Karpas-422 (cell line): ENCODE results near the gene NAV2. TPM values are rescaled to one million over a fixed set of nuclear protein-coding genes. Genes with fewer than 3 reads are reported as not detected.
"Not testable (repeated sequence)": the region's sequence is repeated elsewhere in the genome, so short reads cannot be mapped to it uniquely, and the experiment has no call there.

Experiments
- DNase-seq: peaks from one replicate; pipeline ENCODE4 v3.0.0-alpha.2; 2015
- H2AFZ ChIP-seq: fragments of 200-600 bp; sonication (generic); 2 replicates; pipeline ENCODE4 v1.6.1; 2014; ENCODE audit warnings: antibody characterized with exemption, low read length, mixed read lengths
- H3K27ac ChIP-seq: fragments of 200-600 bp; sonication (generic); 2 replicates; pipeline ENCODE4 v1.5.1; 2014; ENCODE audit warnings: mild to moderate bottlenecking, low read length, moderate library complexity
- H3K27me3 ChIP-seq: fragments of 200-600 bp; sonication (generic); 2 replicates; pipeline ENCODE4 v1.6.1; 2014; ENCODE audit warnings: low read length, mixed read lengths
- H3K36me3 ChIP-seq: fragments of 200-600 bp; sonication (generic); 2 replicates; pipeline ENCODE4 v1.6.1; 2014; ENCODE audit warnings: low read length, mixed read lengths; ENCODE audit not compliant: insufficient read depth
- H3K4me1 ChIP-seq: fragments of 200-600 bp; sonication (generic); 2 replicates; pipeline ENCODE4 v1.6.1; 2014; ENCODE audit warnings: mild to moderate bottlenecking, low read length, mixed read lengths
- H3K4me2 ChIP-seq: fragments of 200-600 bp; sonication (generic); 2 replicates; pipeline ENCODE4 v1.6.1; 2014; ENCODE audit warnings: low read length, low read depth, mild to moderate bottlenecking; ENCODE audit not compliant: poor library complexity, severe bottlenecking
- H3K4me3 ChIP-seq: fragments of 200-600 bp; sonication (generic); 2 replicates; pipeline ENCODE4 v1.5.1; 2014; ENCODE audit warnings: mild to moderate bottlenecking, antibody characterized with exemption, low read length, mixed read lengths
- H3K79me2 ChIP-seq: fragments of 200-600 bp; sonication (generic); 2 replicates; pipeline ENCODE4 v1.6.1; 2014; ENCODE audit warnings: mild to moderate bottlenecking, low read length, mixed read lengths
- H3K9ac ChIP-seq: fragments of 200-600 bp; sonication (generic); 2 replicates; pipeline ENCODE4 v1.6.0; 2014; ENCODE audit warnings: low read length
- H3K9me2 ChIP-seq: fragments of 200-600 bp; sonication (generic), shearing (Covaris generic); replicated peaks from 2 replicates; pipeline ENCODE4 v1.6.0; 2014; ENCODE audit warnings: mild to moderate bottlenecking, low read length, moderate library complexity; ENCODE audit not compliant: insufficient read depth
- H3K9me3 ChIP-seq: fragments of 300-700, 200-600 bp; sonication (generic); 2 replicates; pipeline ENCODE4 v1.6.1; 2014; ENCODE audit warnings: low read length, mixed read lengths
- H4K20me1 ChIP-seq: fragments of 200-600 bp; sonication (generic); 2 replicates; pipeline ENCODE4 v1.6.1; 2014; ENCODE audit warnings: mild to moderate bottlenecking, antibody characterized with exemption, low read length, low read depth; ENCODE audit not compliant: insufficient read depth
- total RNA-seq: library from RNA; depleted of rRNA; stranded (reverse); fragments of >200 nt; shearing (Covaris generic); gene quantifications from 2 replicates; pipeline ENCODE4 v1.2.3, GENCODE V29; 2014; ENCODE audit warnings: low replicate concordance

NAV2 gene
- total RNA-seq, 1 experiment from 2014 or later: not detected

GRCh38 chr11:20004866-20005265 lies 292.2 kb downstream of the NAV2 start:
- DNase-seq: no peak
- H3K36me3 ChIP-seq: no peaks in the 10 kb centered on the region
- H3K27me3 ChIP-seq: no peaks in the 10 kb centered on the region
- H3K9ac ChIP-seq: no peak overlapping the region
- H4K20me1 ChIP-seq: no peaks in the 10 kb centered on the region
- H3K4me2 ChIP-seq: no peak overlapping the region
- H3K27ac ChIP-seq: no peak overlapping the region
- no peaks in the 10 kb centered on the region for H3K9me3 ChIP-seq
- H3K9me2 ChIP-seq: no peaks in the 10 kb centered on the region
- H3K4me3 ChIP-seq: no peak overlapping the region
- H2AFZ ChIP-seq: no peak overlapping the region
- H3K4me1 ChIP-seq: no peaks in the 10 kb centered on the region
- H3K79me2 ChIP-seq: no peaks in the 10 kb centered on the region

GRCh38 chr11:20005747-20006146 lies 293.1 kb downstream of the NAV2 start:
- no peaks in the 10 kb centered on the region for H3K36me3 ChIP-seq
- H3K9me2 ChIP-seq: no peaks in the 10 kb centered on the region

GRCh38 chr11:20006618-20007017 lies 294.0 kb downstream of the NAV2 start:
- not testable (repeated sequence) for H3K36me3 ChIP-seq, H3K9me2 ChIP-seq, H3K4me1 ChIP-seq, H3K4me3 ChIP-seq, H3K27me3 ChIP-seq, H3K79me2 ChIP-seq, H3K4me2 ChIP-seq, H3K27ac ChIP-seq, H3K9me3 ChIP-seq, H3K9ac ChIP-seq, H2AFZ ChIP-seq, H4K20me1 ChIP-seq, DNase-seq

More at GRCh38 chr11:20005747-20006146, 293.1 kb downstream of the NAV2 start:
- no peaks in the 10 kb centered on the region for H3K9me3 ChIP-seq
- no peak overlapping the region for H3K27ac ChIP-seq
- no peak overlapping the region for H3K9ac ChIP-seq
- DNase-seq: no peak
- no peaks in the 10 kb centered on the region for H4K20me1 ChIP-seq
- H3K4me3 ChIP-seq: no peak overlapping the region
- no peaks in the 10 kb centered on the region for H3K27me3 ChIP-seq
- no peaks in the 10 kb centered on the region for H3K79me2 ChIP-seq
- no peak overlapping the region for H3K4me2 ChIP-seq
- no peak overlapping the region for H2AFZ ChIP-seq
- H3K4me1 ChIP-seq: no peaks in the 10 kb centered on the region

- no peak overlapping the region for H3K27ac ChIP-seq
- no peaks in the 10 kb centered on the region for H3K79me2 ChIP-seq
- no peak overlapping the region for H3K4me2 ChIP-seq
- H3K9me3 ChIP-seq: no peaks in the 10 kb centered on the region
- no peak overlapping the region for H3K9ac ChIP-seq
- H3K27me3 ChIP-seq: no peaks in the 10 kb centered on the region
- no peak for DNase-seq
- H3K36me3 ChIP-seq: no peaks in the 10 kb centered on the region
- H4K20me1 ChIP-seq: no peaks in the 10 kb centered on the region
- H3K4me1 ChIP-seq: no peaks in the 10 kb centered on the region
- no peaks in the 10 kb centered on the region for H3K9me2 ChIP-seq
- no peak overlapping the region for H3K4me3 ChIP-seq
- H2AFZ ChIP-seq: no peak overlapping the region
These were observed 294.7 kb downstream of the NAV2 start for GRCh38 chr11:20007386-20007785.

GRCh38 chr11:20008190-20008870 lies 295.7 kb downstream of the NAV2 start:
- no peaks in the 10 kb centered on the region for H4K20me1 ChIP-seq
- no peaks in the 10 kb centered on the region for H3K27me3 ChIP-seq
- H3K79me2 ChIP-seq: no peaks in the 10 kb centered on the region
- H3K4me1 ChIP-seq: no peaks in the 10 kb centered on the region
- no peak overlapping the region for H3K9ac ChIP-seq
- no peak overlapping the region for H3K4me2 ChIP-seq
- no peaks in the 10 kb centered on the region for H3K9me3 ChIP-seq
- H3K36me3 ChIP-seq: no peaks in the 10 kb centered on the region
- no peak for DNase-seq
- H3K9me2 ChIP-seq: no peaks in the 10 kb centered on the region
- H3K27ac ChIP-seq: no peak overlapping the region
- no peak overlapping the region for H3K4me3 ChIP-seq
- H2AFZ ChIP-seq: no peak overlapping the region

GRCh38 chr11:20008871-20009644 lies 296.4 kb downstream of the NAV2 start:
- no peaks in the 10 kb centered on the region for H3K9me2 ChIP-seq
- H3K27me3 ChIP-seq: no peaks in the 10 kb centered on the region
- H3K79me2 ChIP-seq: no peaks in the 10 kb centered on the region
- no peak overlapping the region for H3K4me3 ChIP-seq
- H3K4me1 ChIP-seq: no peaks in the 10 kb centered on the region
- H3K9ac ChIP-seq: no peak overlapping the region
- no peak for DNase-seq
- no peak overlapping the region for H3K4me2 ChIP-seq
- H3K27ac ChIP-seq: no peak overlapping the region
- H2AFZ ChIP-seq: no peak overlapping the region
- no peaks in the 10 kb centered on the region for H4K20me1 ChIP-seq
- H3K36me3 ChIP-seq: no peaks in the 10 kb centered on the region
- no peaks in the 10 kb centered on the region for H3K9me3 ChIP-seq

GRCh38 chr11:20010156-20010850 lies 297.7 kb downstream of the NAV2 start:
- DNase-seq: no peak

GRCh38 chr11:20010851-20011225 lies 298.2 kb downstream of the NAV2 start:
- H3K4me3 ChIP-seq: no peak overlapping the region
- H3K27me3 ChIP-seq: no peaks in the 10 kb centered on the region
- no peaks in the 10 kb centered on the region for H3K9me2 ChIP-seq
- no peak overlapping the region for H3K27ac ChIP-seq
- no peak overlapping the region for H2AFZ ChIP-seq
- H4K20me1 ChIP-seq: no peaks in the 10 kb centered on the region
- no peaks in the 10 kb centered on the region for H3K4me1 ChIP-seq
- no peaks in the 10 kb centered on the region for H3K36me3 ChIP-seq
- H3K79me2 ChIP-seq: no peaks in the 10 kb centered on the region
- no peak for DNase-seq
- no peak overlapping the region for H3K9ac ChIP-seq
- no peaks in the 10 kb centered on the region for H3K9me3 ChIP-seq
- H3K4me2 ChIP-seq: no peak overlapping the region

More at GRCh38 chr11:20010156-20010850, 297.7 kb downstream of the NAV2 start:
- Histone ChIP-seq H3K4me2 (no peak overlapping the region), H4K20me1 (no peaks in the 10 kb centered on the region), H2AFZ (no peak overlapping the region), H3K4me1 (no peaks in the 10 kb centered on the region), H3K36me3 (no peaks in the 10 kb centered on the region), H3K4me3 (no peak overlapping the region), H3K9me2 (no peaks in the 10 kb centered on the region), H3K27ac (no peak overlapping the region), H3K27me3 (no peaks in the 10 kb centered on the region), H3K9ac (no peak overlapping the region), H3K79me2 (no peaks in the 10 kb centered on the region), H3K9me3 (no peaks in the 10 kb centered on the region)
